ENCODE measurements around the gene FGF18. TPM values are rescaled to one million over a fixed set of nuclear protein-coding genes. Genes with fewer than 3 reads are reported as not detected.
"Not testable (repeated sequence)": the region's sequence is repeated elsewhere in the genome, so short reads cannot be mapped to it uniquely, and the experiment has no call there.

Gene FGF18
- total and polyA plus RNA-seq, 3 experiments from 2014 or later = 0.18 to 0.22 TPM; not detected in 1

DNA sequence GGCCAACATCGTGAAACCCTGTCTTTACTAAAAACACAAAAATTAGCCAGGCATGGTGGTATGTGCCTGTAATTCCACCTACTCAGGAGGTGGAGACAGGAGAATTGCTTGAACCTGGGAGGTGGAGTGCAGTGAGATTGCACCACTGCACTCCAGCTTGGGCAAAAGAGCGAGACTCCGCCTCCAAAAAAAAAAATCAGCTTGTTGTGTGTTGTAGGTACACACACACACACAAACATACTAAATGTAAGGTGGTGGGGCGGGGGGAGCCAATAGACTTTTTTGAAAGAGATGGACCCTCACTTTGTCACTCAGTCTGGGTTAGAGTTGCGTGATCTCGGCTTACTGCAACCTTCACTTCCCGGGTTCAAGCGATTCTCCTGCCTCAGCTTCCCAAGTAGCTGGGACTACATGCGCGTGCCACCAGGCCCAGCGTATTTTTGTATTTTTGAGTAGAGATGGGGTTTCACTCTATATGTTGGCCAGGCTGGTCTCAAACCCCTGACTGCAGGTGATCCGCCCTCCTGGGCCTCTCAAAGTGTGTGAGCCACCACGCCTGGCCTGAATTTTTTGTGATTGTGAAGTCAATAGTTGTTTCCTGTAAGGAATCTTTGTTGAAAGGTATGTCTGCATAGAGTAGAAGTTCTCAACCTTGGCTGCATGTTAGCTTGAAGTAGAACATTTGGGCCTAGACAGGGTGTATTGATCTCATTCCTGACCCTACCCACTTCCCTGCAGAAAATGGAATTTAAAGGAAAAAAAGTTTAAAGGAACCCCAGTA lies 18.1 kb upstream of the FGF18 start:
- Mint-ChIP-seq H3K36me3 (peaks cover 19 to 71% (median 28%) of the 10 kb centered on the region in 3 donors), H3K4me3 (no peak overlapping the region), H3K27me3 (no peaks in the 10 kb centered on the region), H3K9me3 (no peaks in the 10 kb centered on the region), H3K4me1 (peaks cover 42 to 61% (median 56%) of the 10 kb centered on the region in 3 donors), H3K27ac (peak overlapping the region in 1 of 8 donors; percentile 61)
- Histone ChIP-seq H3K27me3 (ENCODE audit: insufficient read depth, low read length, poor library complexity, severe bottlenecking) (no peaks in the 10 kb centered on the region), H3K27ac (ENCODE audit: low read depth, low read length) (no peak overlapping the region), H3K36me3 (ENCODE audit: insufficient read depth, low read length) (peaks cover 58% of the 10 kb centered on the region), H3K4me3 (ENCODE audit: low read length) (no peak overlapping the region), H3K9me3 (ENCODE audit: low read length) (no peaks in the 10 kb centered on the region), H3K4me1 (ENCODE audit: insufficient read depth, low read length) (peaks cover 27% of the 10 kb centered on the region)
- no peak for DNase-seq
- ChIA-PET POLR2A (no interaction called here), CTCF (no interaction called here)

DNA sequence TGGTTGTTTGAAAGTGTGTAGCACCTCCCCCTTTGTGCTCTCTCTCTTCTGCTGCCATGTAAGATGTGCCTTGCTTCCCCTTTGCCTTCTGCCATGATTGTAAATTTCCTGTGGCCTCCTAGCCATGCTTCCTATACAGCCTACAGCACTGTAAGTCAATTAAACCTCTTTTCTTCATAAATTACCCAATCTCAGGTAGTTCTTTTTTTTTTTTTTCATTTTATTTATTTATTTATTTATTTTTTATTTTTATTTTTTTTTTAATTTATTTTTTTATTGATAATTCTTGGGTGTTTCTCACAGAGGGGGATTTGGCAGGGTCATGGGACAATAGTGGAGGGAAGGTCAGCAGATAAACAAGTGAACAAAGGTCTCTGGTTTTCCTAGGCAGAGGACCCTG lies 16.7 kb upstream of the FGF18 start:
- Mint-ChIP-seq H3K27ac (peak overlapping the region in 2 of 8 donors; percentile 72 to 86), H3K4me1 (peaks cover 35 to 60% (median 56%) of the 10 kb centered on the region in 3 donors), H3K36me3 (peaks cover 11 to 70% (median 30%) of the 10 kb centered on the region in 3 donors)
- H3K27me3 ChIP-seq (ENCODE audit: insufficient read depth, low read length, poor library complexity, severe bottlenecking); H3K27ac ChIP-seq (ENCODE audit: low read depth, low read length); H3K9me3 Mint-ChIP-seq; CTCF ChIA-PET; H3K9me3 ChIP-seq (ENCODE audit: low read length); H3K27me3 Mint-ChIP-seq; POLR2A ChIA-PET; DNase-seq; H3K4me3 Mint-ChIP-seq; H3K4me3 ChIP-seq (ENCODE audit: low read length): not testable (repeated sequence)
- Histone ChIP-seq H3K36me3 (ENCODE audit: insufficient read depth, low read length) (peaks cover 58% of the 10 kb centered on the region), H3K4me1 (ENCODE audit: insufficient read depth, low read length) (peaks cover 16% of the 10 kb centered on the region)

DNA sequence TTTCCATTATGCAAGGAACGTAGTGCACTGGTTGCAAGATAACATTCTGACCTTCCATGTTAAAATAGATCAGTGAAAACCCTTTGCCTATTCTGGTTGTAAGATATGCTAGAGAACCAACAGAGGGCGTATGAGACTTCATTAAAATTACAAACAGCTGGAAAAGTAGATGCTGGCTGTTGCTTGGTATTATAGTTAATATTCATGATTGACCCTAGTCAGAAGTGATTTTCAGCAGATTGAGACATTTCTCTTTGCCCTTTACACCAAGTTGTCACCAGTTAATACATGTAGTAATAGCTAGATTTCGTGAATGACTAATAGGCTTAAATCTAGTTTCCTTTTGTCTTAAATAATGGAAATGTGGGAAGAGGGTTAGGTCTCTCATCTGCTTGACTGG lies 13.8 kb upstream of the FGF18 start:
- no peak overlapping the region for H3K4me3 Mint-ChIP-seq

DNA sequence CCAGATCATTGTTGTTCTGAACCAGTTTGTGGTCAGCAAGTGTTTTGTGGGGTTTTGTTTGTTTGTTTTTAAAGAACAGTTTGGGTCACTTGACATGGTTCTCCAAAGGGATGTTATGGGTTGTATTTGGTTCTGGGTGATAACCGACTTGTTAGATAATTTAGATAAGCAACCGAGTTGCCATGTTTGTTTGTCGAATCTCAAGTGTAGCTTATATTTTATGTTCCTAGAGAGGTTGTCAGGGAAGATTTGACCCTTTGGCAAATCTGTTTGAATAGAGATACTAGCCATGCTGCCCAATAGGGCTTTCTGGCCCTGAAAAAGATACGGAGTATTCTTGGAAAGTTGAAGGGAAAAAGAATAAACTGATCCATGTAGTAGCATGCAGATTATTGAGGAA lies 12.2 kb upstream of the FGF18 start:
- peaks cover 0 to 74% (median 39%) of the 10 kb centered on the region in 3 donors for H3K36me3 Mint-ChIP-seq
- Histone ChIP-seq H3K27ac (ENCODE audit: low read depth, low read length) (no peak overlapping the region), H3K9me3 (ENCODE audit: low read length) (no peaks in the 10 kb centered on the region), H3K27me3 (ENCODE audit: insufficient read depth, low read length, poor library complexity, severe bottlenecking) (no peaks in the 10 kb centered on the region), H3K4me1 (ENCODE audit: insufficient read depth, low read length) (peaks cover 5% of the 10 kb centered on the region), H3K36me3 (ENCODE audit: insufficient read depth, low read length) (peaks cover 47% of the 10 kb centered on the region), H3K4me3 (ENCODE audit: low read length) (no peak overlapping the region)
- no peaks in the 10 kb centered on the region for H3K27me3 Mint-ChIP-seq
- ChIA-PET CTCF (no interaction called here), POLR2A (no interaction called here)
- peaks cover 19 to 60% (median 48%) of the 10 kb centered on the region in 3 donors for H3K4me1 Mint-ChIP-seq
- H3K9me3 Mint-ChIP-seq = no peaks in the 10 kb centered on the region
- peak overlapping the region in 1 of 8 donors; percentile 78 for H3K27ac Mint-ChIP-seq
- DNase-seq = no peak
- H3K4me3 Mint-ChIP-seq = no peak overlapping the region

More for the DNA sequence above, 13.8 kb upstream of the FGF18 start:
- Mint-ChIP-seq H3K9me3 (no peaks in the 10 kb centered on the region), H3K27me3 (no peaks in the 10 kb centered on the region), H3K4me1 (peaks cover 24 to 58% (median 57%) of the 10 kb centered on the region in 3 donors), H3K27ac (peak overlapping the region in 2 of 8 donors; percentile 20 to 57), H3K36me3 (peaks cover 3 to 72% (median 38%) of the 10 kb centered on the region in 3 donors)
- ChIA-PET CTCF (no interaction called here), POLR2A (no interaction called here)
- Histone ChIP-seq H3K36me3 (ENCODE audit: insufficient read depth, low read length) (peaks cover 48% of the 10 kb centered on the region), H3K4me1 (ENCODE audit: insufficient read depth, low read length) (peaks cover 5% of the 10 kb centered on the region), H3K27me3 (ENCODE audit: insufficient read depth, low read length, poor library complexity, severe bottlenecking) (no peaks in the 10 kb centered on the region), H3K4me3 (ENCODE audit: low read length) (no peak overlapping the region), H3K27ac (ENCODE audit: low read depth, low read length) (no peak overlapping the region), H3K9me3 (ENCODE audit: low read length) (no peaks in the 10 kb centered on the region)
- DNase-seq = no peak

- Mint-ChIP-seq H3K9me3 (no peaks in the 10 kb centered on the region), H3K27ac (peak overlapping the region in 4 of 8 donors; percentile 16 to 76 (median 42))
These were observed 10.0 kb upstream of the FGF18 start for GRCh38 chr5:171409164-171410136.

GRCh38 chr5:171410181-171410580 lies 9.3 kb upstream of the FGF18 start:
- CTCF ChIA-PET = no interaction called here
- no peaks in the 10 kb centered on the region for H3K27me3 ChIP-seq (ENCODE audit: insufficient read depth, low read length, poor library complexity, severe bottlenecking)
- H3K4me3 Mint-ChIP-seq = no peak overlapping the region
- peaks cover under 1% of the 10 kb centered on the region for H3K4me1 ChIP-seq (ENCODE audit: insufficient read depth, low read length)
- H3K27me3 Mint-ChIP-seq = no peaks in the 10 kb centered on the region
- H3K9me3 Mint-ChIP-seq = no peaks in the 10 kb centered on the region
- peaks cover 0 to 84% (median 43%) of the 10 kb centered on the region in 3 donors for H3K36me3 Mint-ChIP-seq
- no peak overlapping the region for H3K4me3 ChIP-seq (ENCODE audit: low read length)
- no peak overlapping the region for H3K27ac ChIP-seq (ENCODE audit: low read depth, low read length)
- H3K36me3 ChIP-seq (ENCODE audit: insufficient read depth, low read length) = peaks cover 49% of the 10 kb centered on the region
- no peak for DNase-seq
- H3K27ac Mint-ChIP-seq = peak overlapping the region in 1 of 8 donors; percentile 27
- H3K4me1 Mint-ChIP-seq = peaks cover 19 to 55% (median 43%) of the 10 kb centered on the region in 3 donors
- POLR2A ChIA-PET = interaction anchor here (0.7 kb wide), 1 partner anchor 465 kb away, joined by 3 read pairs; no protein-coding TSS in a partner anchor
- no peaks in the 10 kb centered on the region for H3K9me3 ChIP-seq (ENCODE audit: low read length)

More at GRCh38 chr5:171409164-171410136, 10.0 kb upstream of the FGF18 start:
- H3K27me3 Mint-ChIP-seq = no peaks in the 10 kb centered on the region
- POLR2A ChIA-PET = interaction anchor here (0.7 kb wide), 1 partner anchor 465 kb away, joined by 3 read pairs; no protein-coding TSS in a partner anchor
- DNase-seq = no peak
- no peak overlapping the region for H3K27ac ChIP-seq (ENCODE audit: low read depth, low read length)
- H3K27me3 ChIP-seq (ENCODE audit: insufficient read depth, low read length, poor library complexity, severe bottlenecking) = no peaks in the 10 kb centered on the region
- H3K4me3 Mint-ChIP-seq = no peak overlapping the region
- peaks cover 5% of the 10 kb centered on the region for H3K4me1 ChIP-seq (ENCODE audit: insufficient read depth, low read length)
- H3K36me3 Mint-ChIP-seq = peaks cover 0 to 90% (median 43%) of the 10 kb centered on the region in 3 donors
- no peaks in the 10 kb centered on the region for H3K9me3 ChIP-seq (ENCODE audit: low read length)
- CTCF ChIA-PET = interaction anchor here (1.3 kb wide), 1 partner anchor 12 kb away, joined by 3 read pairs; no protein-coding TSS in a partner anchor
- no peak overlapping the region for H3K4me3 ChIP-seq (ENCODE audit: low read length)
- peaks cover 49% of the 10 kb centered on the region for H3K36me3 ChIP-seq (ENCODE audit: insufficient read depth, low read length)
- H3K4me1 Mint-ChIP-seq = peaks cover 19 to 60% (median 46%) of the 10 kb centered on the region in 3 donors

DNA sequence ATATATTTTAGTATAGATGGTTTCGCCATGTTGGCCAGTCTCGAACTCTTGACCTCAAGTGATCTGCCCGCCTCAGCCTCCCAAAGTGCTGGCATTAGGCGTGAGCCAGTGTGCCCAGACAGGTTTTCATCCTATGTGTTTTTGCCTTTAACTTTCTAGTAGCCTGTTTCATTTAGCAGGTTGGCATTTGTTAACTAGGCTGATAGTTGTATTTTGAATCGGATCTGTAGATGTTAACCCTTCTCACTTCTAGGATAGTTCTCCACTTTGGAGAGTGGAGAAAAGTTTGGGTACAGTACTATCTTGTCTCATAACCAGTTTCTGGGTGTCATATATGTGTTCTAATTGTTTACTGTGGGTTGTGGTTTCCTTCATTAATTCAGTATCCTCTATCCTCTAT lies 7.3 kb upstream of the FGF18 start:
- Mint-ChIP-seq H3K4me3 (no peak overlapping the region), H3K36me3 (peaks cover 0 to 65% (median 33%) of the 10 kb centered on the region in 3 donors), H3K4me1 (peaks cover 6 to 35% (median 26%) of the 10 kb centered on the region in 3 donors), H3K27me3 (no peaks in the 10 kb centered on the region), H3K9me3 (no peaks in the 10 kb centered on the region), H3K27ac (peak overlapping the region in 3 of 8 donors; percentile 19 to 70 (median 54))
- CTCF ChIA-PET = no interaction called here
- Histone ChIP-seq H3K9me3 (ENCODE audit: low read length) (no peaks in the 10 kb centered on the region), H3K4me3 (ENCODE audit: low read length) (no peak overlapping the region), H3K27ac (ENCODE audit: low read depth, low read length) (no peak overlapping the region), H3K4me1 (ENCODE audit: insufficient read depth, low read length) (no peaks in the 10 kb centered on the region), H3K27me3 (ENCODE audit: insufficient read depth, low read length, poor library complexity, severe bottlenecking) (no peaks in the 10 kb centered on the region), H3K36me3 (ENCODE audit: insufficient read depth, low read length) (peaks cover 32% of the 10 kb centered on the region)
- DNase-seq = no peak
- POLR2A ChIA-PET = no interaction called here

Measured in CD8-positive, alpha-beta memory T cell (primary cell).